ENCODE results near the gene GALK1. TPM values are rescaled to one million over a fixed set of nuclear protein-coding genes. Genes with fewer than 3 reads are reported as not detected.
A peak's percentile ranks its signal among the peaks of the same experiment; 100 is the strongest.

The GALK1 gene
- total and polyA plus RNA-seq, 9 of the 15 experiments (the other 6 are each of a cell fraction or from before 2014, with no cell fraction given): 0.45 to 51.6 (median 17.4) TPM

DNA sequence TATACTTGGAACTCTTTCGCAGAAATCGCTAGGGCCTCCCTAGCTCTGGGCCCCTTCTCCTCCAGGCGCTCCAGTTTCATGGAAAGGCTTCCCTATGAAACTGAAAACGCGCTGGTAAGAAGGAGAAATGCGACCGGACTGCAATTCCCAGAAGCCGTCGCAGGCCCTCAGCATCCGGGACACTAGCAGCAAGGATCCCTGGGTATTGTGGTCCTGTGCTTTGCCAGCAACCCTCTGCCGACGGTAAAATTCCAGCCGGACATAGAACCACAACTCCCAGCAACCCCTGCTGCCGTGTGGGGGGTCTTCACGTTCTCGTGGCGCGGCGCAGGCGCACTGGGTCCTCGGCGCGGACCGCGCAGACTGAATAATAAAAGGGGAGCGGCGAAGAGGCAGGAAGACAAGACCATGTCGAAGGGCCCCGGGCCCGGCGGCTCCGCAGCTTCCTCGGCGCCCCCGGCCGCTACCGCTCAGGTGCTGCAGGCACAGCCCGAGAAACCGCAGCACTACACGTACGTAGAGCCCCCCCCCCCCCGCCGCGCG lies 19.6 kb upstream of the GALK1 start, which contains the start of gene UNK (continued):
- no peak for TF ChIP-seq ZSCAN32 (CRISPR knock-in tag; IDR thresholded peaks at IDR 0.05)
- TF ChIP-seq DEAF1 (CRISPR knock-in tag; IDR thresholded peaks at IDR 0.05): no peak
- TF ChIP-seq MYBL2 (IDR thresholded peaks at IDR 0.05; ENCODE audit: low read depth): no peak
- TF ChIP-seq MYBL2 (CRISPR knock-in tag; IDR thresholded peaks at IDR 0.05; ENCODE audit: borderline replicate concordance): no peak
- TF ChIP-seq ZNF583 (CRISPR knock-in tag; IDR thresholded peaks at IDR 0.05): peak; percentile 89; the same call in 1 of the 2 replicates
- TF ChIP-seq NR0B1 (IDR thresholded peaks at IDR 0.05; ENCODE audit: partially characterized antibody): no peak
- TF ChIP-seq ZBTB7A (IDR thresholded peaks at IDR 0.05; ENCODE audit: borderline replicate concordance, control insufficient read depth, low read depth, low read length): no peak; the same call in 1 of the 2 replicates
- TF ChIP-seq, protein P1, sequence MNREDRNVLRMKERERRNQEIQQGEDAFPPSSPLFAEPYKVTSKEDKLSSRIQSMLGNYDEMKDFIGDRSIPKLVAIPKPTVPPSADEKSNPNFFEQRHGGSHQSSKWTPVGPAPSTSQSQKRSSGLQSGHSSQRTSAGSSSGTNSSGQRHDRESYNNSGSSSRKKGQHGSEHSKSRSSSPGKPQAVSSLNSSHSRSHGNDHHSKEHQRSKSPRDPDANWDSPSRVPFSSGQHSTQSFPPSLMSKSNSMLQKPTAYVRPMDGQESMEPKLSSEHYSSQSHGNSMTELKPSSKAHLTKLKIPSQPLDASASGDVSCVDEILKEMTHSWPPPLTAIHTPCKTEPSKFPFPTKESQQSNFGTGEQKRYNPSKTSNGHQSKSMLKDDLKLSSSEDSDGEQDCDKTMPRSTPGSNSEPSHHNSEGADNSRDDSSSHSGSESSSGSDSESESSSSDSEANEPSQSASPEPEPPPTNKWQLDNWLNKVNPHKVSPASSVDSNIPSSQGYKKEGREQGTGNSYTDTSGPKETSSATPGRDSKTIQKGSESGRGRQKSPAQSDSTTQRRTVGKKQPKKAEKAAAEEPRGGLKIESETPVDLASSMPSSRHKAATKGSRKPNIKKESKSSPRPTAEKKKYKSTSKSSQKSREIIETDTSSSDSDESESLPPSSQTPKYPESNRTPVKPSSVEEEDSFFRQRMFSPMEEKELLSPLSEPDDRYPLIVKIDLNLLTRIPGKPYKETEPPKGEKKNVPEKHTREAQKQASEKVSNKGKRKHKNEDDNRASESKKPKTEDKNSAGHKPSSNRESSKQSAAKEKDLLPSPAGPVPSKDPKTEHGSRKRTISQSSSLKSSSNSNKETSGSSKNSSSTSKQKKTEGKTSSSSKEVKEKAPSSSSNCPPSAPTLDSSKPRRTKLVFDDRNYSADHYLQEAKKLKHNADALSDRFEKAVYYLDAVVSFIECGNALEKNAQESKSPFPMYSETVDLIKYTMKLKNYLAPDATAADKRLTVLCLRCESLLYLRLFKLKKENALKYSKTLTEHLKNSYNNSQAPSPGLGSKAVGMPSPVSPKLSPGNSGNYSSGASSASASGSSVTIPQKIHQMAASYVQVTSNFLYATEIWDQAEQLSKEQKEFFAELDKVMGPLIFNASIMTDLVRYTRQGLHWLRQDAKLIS (CRISPR knock-in tag; IDR thresholded peaks at IDR 0.05): no peak
- no peak for TF ChIP-seq PPARD (CRISPR knock-in tag; IDR thresholded peaks at IDR 0.05)
- peak; percentile 38; the same call in 1 of the 2 replicates for TF ChIP-seq SPI1 (IDR thresholded peaks at IDR 0.05; ENCODE audit: borderline replicate concordance, low read depth, low read length)
- no peak for TF ChIP-seq ZNF436 (CRISPR knock-in tag; IDR thresholded peaks at IDR 0.05)
- no peak for TF ChIP-seq HSF4 (CRISPR knock-in tag; IDR thresholded peaks at IDR 0.05; ENCODE audit: borderline replicate concordance)
- no peak for TF ChIP-seq HLTF (IDR thresholded peaks at IDR 0.05)
- no peak for TF ChIP-seq HES1 (IDR thresholded peaks at IDR 0.05; ENCODE audit: low read depth)
- TF ChIP-seq TAF9B (IDR thresholded peaks at IDR 0.05; ENCODE audit: partially characterized antibody): peak; percentile 40
- TF ChIP-seq SRSF7 (optimal IDR thresholded peaks at IDR 0.05; ENCODE audit: low read depth, low read length): no peak
- TF ChIP-seq SRSF3 (IDR thresholded peaks at IDR 0.05; ENCODE audit: insufficient read depth, low read length): no peak
- TF ChIP-seq TAF7 (tag; IDR thresholded peaks at IDR 0.05): no peak
- no peak for TF ChIP-seq HIVEP1 (CRISPR knock-in tag; IDR thresholded peaks at IDR 0.05)
- no peak for TF ChIP-seq SMARCB1 (IDR thresholded peaks at IDR 0.05; ENCODE audit: insufficient read length, low read depth)
- no peak for TF ChIP-seq NFATC3 (IDR thresholded peaks at IDR 0.05)

All from K562 (cell line).